ENCODE measurements around the gene SLC25A44. TPM values are rescaled to one million over a fixed set of nuclear protein-coding genes. Genes with fewer than 3 reads are reported as not detected.

Gene SLC25A44
- polyA plus RNA-seq, 1 donor from 2014 or later: 13.7 TPM

- Histone ChIP-seq H3K4me3 (ENCODE audit: low read length) (no peak overlapping the region), H3K9me3 (ENCODE audit: low read length) (no peaks in the 10 kb centered on the region), H3K27me3 (ENCODE audit: insufficient read depth, low read depth, low read length) (no peaks in the 10 kb centered on the region), H2AFZ (ENCODE audit: low read depth, low read length) (no peak overlapping the region), H4K20me1 (ENCODE audit: insufficient read depth) (no peaks in the 10 kb centered on the region), H3K79me2 (replicated peaks; ENCODE audit: insufficient read depth, low read length) (no peaks in the 10 kb centered on the region), H3K9ac (ENCODE audit: low read length) (no peak overlapping the region), H3K9me2 (ENCODE audit: insufficient read depth, low read length) (no peaks in the 10 kb centered on the region), H3F3A (ENCODE audit: insufficient read depth, low read length, poor library complexity, severe bottlenecking) (no peaks in the 10 kb centered on the region), H3K36me3 (ENCODE audit: insufficient read depth, low read length) (peaks cover 11% of the 10 kb centered on the region), H3K4me2 (ENCODE audit: low read length) (no peak overlapping the region), H3K27ac (ENCODE audit: low read length) (no peak overlapping the region)
- TF ChIP-seq SMC3 (conservative IDR thresholded peaks at IDR 0.05; ENCODE audit: poor library complexity): no peak
Observed at GRCh38 chr1:156162430-156163037, 31.4 kb upstream of the SLC25A44 start.

GRCh38 chr1:156163712-156164111 lies 30.2 kb upstream of the SLC25A44 start:
- no peak overlapping the region for H3K9ac ChIP-seq (ENCODE audit: low read length)
- H3K4me2 ChIP-seq (ENCODE audit: low read length): no peak overlapping the region
- H3K27me3 ChIP-seq (ENCODE audit: insufficient read depth, low read depth, low read length): no peaks in the 10 kb centered on the region
- no peak overlapping the region for H3K27ac ChIP-seq (ENCODE audit: low read length)
- no peaks in the 10 kb centered on the region for H3F3A ChIP-seq (ENCODE audit: insufficient read depth, low read length, poor library complexity, severe bottlenecking)
- peaks cover 11% of the 10 kb centered on the region for H3K36me3 ChIP-seq (ENCODE audit: insufficient read depth, low read length)
- no peaks in the 10 kb centered on the region for H3K9me2 ChIP-seq (ENCODE audit: insufficient read depth, low read length)
- no peak for TF ChIP-seq REST (IDR thresholded peaks at IDR 0.05; ENCODE audit: borderline replicate concordance)
- TF ChIP-seq TAF1 (IDR thresholded peaks at IDR 0.05; ENCODE audit: low read depth): no peak
- TF ChIP-seq RAD21 (conservative IDR thresholded peaks at IDR 0.05): no peak
- TF ChIP-seq SMC3 (conservative IDR thresholded peaks at IDR 0.05; ENCODE audit: poor library complexity): no peak
- TF ChIP-seq EP300 (conservative IDR thresholded peaks at IDR 0.05; ENCODE audit: poor library complexity, severe bottlenecking): no peak
- TF ChIP-seq EZH2 (IDR thresholded peaks at IDR 0.05; ENCODE audit: borderline replicate concordance, insufficient read depth, low read length, poor library complexity, severe bottlenecking): no peak
- no peak for TF ChIP-seq POLR2AphosphoS5 (IDR thresholded peaks at IDR 0.05)
- H3K9me3 ChIP-seq (ENCODE audit: low read length): no peaks in the 10 kb centered on the region
- H3K4me3 ChIP-seq (ENCODE audit: low read length): no peak overlapping the region
- no peak overlapping the region for H2AFZ ChIP-seq (ENCODE audit: low read depth, low read length)
- no peaks in the 10 kb centered on the region for H3K79me2 ChIP-seq (replicated peaks; ENCODE audit: insufficient read depth, low read length)
- no peaks in the 10 kb centered on the region for H4K20me1 ChIP-seq (ENCODE audit: insufficient read depth)

- Histone ChIP-seq H3K4me2 (ENCODE audit: low read length) (no peak overlapping the region), H4K20me1 (ENCODE audit: insufficient read depth) (no peaks in the 10 kb centered on the region), H3K27me3 (ENCODE audit: insufficient read depth, low read depth, low read length) (no peaks in the 10 kb centered on the region), H2AFZ (ENCODE audit: low read depth, low read length) (no peak overlapping the region), H3K9me2 (ENCODE audit: insufficient read depth, low read length) (no peaks in the 10 kb centered on the region), H3K27ac (ENCODE audit: low read length) (no peak overlapping the region), H3K79me2 (replicated peaks; ENCODE audit: insufficient read depth, low read length) (no peaks in the 10 kb centered on the region), H3K4me3 (ENCODE audit: low read length) (no peak overlapping the region), H3K36me3 (ENCODE audit: insufficient read depth, low read length) (peaks cover 11% of the 10 kb centered on the region), H3F3A (ENCODE audit: insufficient read depth, low read length, poor library complexity, severe bottlenecking) (no peaks in the 10 kb centered on the region), H3K9me3 (ENCODE audit: low read length) (no peaks in the 10 kb centered on the region), H3K9ac (ENCODE audit: low read length) (no peak overlapping the region)
- TF ChIP-seq EZH2 (IDR thresholded peaks at IDR 0.05; ENCODE audit: borderline replicate concordance, insufficient read depth, low read length, poor library complexity, severe bottlenecking) (no peak), REST (IDR thresholded peaks at IDR 0.05; ENCODE audit: borderline replicate concordance) (no peak), POLR2AphosphoS5 (IDR thresholded peaks at IDR 0.05) (no peak), SMC3 (conservative IDR thresholded peaks at IDR 0.05; ENCODE audit: poor library complexity) (no peak), EP300 (conservative IDR thresholded peaks at IDR 0.05; ENCODE audit: poor library complexity, severe bottlenecking) (no peak), MXI1 (conservative IDR thresholded peaks at IDR 0.05; ENCODE audit: poor library complexity, severe bottlenecking) (no peak), RAD21 (conservative IDR thresholded peaks at IDR 0.05) (no peak), TAF1 (IDR thresholded peaks at IDR 0.05; ENCODE audit: low read depth) (no peak), CTCF (IDR thresholded peaks at IDR 0.05; ENCODE audit: poor library complexity, severe bottlenecking) (no peak)
Observed at GRCh38 chr1:156164125-156164831, 29.6 kb upstream of the SLC25A44 start.
